ENCODE measurements around the gene SYNC. TPM values are rescaled to one million over a fixed set of nuclear protein-coding genes. Genes with fewer than 3 reads are reported as not detected.

The SYNC gene
- total and polyA plus RNA-seq, 9 of the 15 experiments (the other 6 are each of a cell fraction or from before 2014, with no cell fraction given): 0.49 to 1.1 (median 0.87) TPM

- no peak for TF ChIP-seq E2F5 (CRISPR knock-in tag; IDR thresholded peaks at IDR 0.05)
- no peak for TF ChIP-seq NBN (IDR thresholded peaks at IDR 0.05; ENCODE audit: low read depth)
- no peak for TF ChIP-seq ZNF3 (CRISPR knock-in tag; IDR thresholded peaks at IDR 0.05)
- TF ChIP-seq, protein P1, sequence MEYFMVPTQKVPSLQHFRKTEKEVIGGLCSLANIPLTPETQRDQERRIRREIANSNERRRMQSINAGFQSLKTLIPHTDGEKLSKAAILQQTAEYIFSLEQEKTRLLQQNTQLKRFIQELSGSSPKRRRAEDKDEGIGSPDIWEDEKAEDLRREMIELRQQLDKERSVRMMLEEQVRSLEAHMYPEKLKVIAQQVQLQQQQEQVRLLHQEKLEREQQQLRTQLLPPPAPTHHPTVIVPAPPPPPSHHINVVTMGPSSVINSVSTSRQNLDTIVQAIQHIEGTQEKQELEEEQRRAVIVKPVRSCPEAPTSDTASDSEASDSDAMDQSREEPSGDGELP (CRISPR knock-in tag; IDR thresholded peaks at IDR 0.05; ENCODE audit: borderline replicate concordance): no peak
- TF ChIP-seq HDAC3 (IDR thresholded peaks at IDR 0.05; ENCODE audit: borderline replicate concordance, partially characterized antibody): no peak
- TF ChIP-seq GTF2E2 (tag; IDR thresholded peaks at IDR 0.05): no peak
- TF ChIP-seq, protein P2, sequence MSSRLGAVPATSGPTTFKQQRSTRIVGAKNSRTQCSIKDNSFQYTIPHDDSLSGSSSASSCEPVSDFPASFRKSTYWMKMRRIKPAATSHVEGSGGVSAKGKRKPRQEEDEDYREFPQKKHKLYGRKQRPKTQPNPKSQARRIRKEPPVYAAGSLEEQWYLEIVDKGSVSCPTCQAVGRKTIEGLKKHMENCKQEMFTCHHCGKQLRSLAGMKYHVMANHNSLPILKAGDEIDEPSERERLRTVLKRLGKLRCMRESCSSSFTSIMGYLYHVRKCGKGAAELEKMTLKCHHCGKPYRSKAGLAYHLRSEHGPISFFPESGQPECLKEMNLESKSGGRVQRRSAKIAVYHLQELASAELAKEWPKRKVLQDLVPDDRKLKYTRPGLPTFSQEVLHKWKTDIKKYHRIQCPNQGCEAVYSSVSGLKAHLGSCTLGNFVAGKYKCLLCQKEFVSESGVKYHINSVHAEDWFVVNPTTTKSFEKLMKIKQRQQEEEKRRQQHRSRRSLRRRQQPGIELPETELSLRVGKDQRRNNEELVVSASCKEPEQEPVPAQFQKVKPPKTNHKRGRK (tag; IDR thresholded peaks at IDR 0.05): no peak
- no peak for TF ChIP-seq ATF4 (CRISPR knock-in tag; IDR thresholded peaks at IDR 0.05)
- no peak for TF ChIP-seq MCM3 (IDR thresholded peaks at IDR 0.05)
These were observed 21.1 kb downstream of the SYNC start (continued) for GRCh38 chr1:32681509-32681908.

Measured in K562 (cell line).